ENCODE data around the gene DMWD. TPM values are rescaled to one million over a fixed set of nuclear protein-coding genes. Genes with fewer than 3 reads are reported as not detected.

DMWD gene
- total RNA-seq, 1 experiment from 2014 or later: 34.9 TPM

- no peaks in the 10 kb centered on the region for H4K20me1 ChIP-seq (ENCODE audit: low read length)
- POLR2A ChIA-PET (ENCODE audit: unreplicated experiment): no interaction called here
- no TSS peak for BruUV-seq (replicated peaks)
Observed at GRCh38 chr19:45785097-45785496, 7.5 kb downstream of the DMWD start.

DNA sequence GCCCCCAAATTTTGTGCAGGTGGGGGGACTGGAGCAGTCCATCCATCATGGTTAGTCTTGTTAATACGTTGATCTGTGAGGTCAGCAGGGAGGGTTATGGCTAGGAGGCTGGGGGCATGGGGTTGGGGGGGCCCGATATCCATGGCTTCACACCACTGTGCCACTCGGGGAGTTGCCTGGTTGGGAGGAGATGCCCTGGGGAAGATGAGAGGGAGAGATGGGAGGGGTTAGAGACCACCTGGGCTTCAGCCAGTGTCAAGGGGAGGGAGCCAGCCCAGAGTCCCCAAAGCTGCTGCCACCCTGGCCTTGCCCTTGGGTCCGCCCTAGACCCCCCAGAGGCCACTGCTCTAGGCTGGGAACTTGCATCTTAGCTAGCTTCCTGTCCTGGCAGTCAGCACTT, 8.5 kb downstream of the DMWD start:
- Histone ChIP-seq H2AFZ (ENCODE audit: low read length) (no peak overlapping the region), H3K4me3 (ENCODE audit: low read length) (no peak overlapping the region), H3K36me3 (ENCODE audit: low read depth, low read length) (peaks cover 3% of the 10 kb centered on the region; the same call in 1 of the 2 replicates), H3F3A (ENCODE audit: low read length, unreplicated experiment) (no peaks in the 10 kb centered on the region), H3K79me2 (ENCODE audit: low read length) (no peaks in the 10 kb centered on the region), H4K20me1 (ENCODE audit: low read length) (no peaks in the 10 kb centered on the region), H3K27me3 (ENCODE audit: low read length) (no peaks in the 10 kb centered on the region), H3K4me2 (ENCODE audit: low read length) (no peak overlapping the region), H3K9me3 (ENCODE audit: low read length) (no peaks in the 10 kb centered on the region), H3K4me1 (ENCODE audit: insufficient read depth, low read length) (peaks cover 44% of the 10 kb centered on the region), H3K9me2 (replicated peaks; ENCODE audit: low read length) (no peaks in the 10 kb centered on the region), H3K27ac (ENCODE audit: low read length) (no peak overlapping the region), H3K9ac (ENCODE audit: low read length) (no peak overlapping the region)
- ATAC-seq: no peak
- CTCF ChIA-PET: no interaction called here
- BruUV-seq (replicated peaks): no TSS peak
- POLR2A ChIA-PET (ENCODE audit: unreplicated experiment): no interaction called here
- TF ChIP-seq EZH2 (IDR thresholded peaks at IDR 0.05; ENCODE audit: low read length, unreplicated experiment): no peak
- TF ChIP-seq EZH2phosphoT487 (IDR thresholded peaks at IDR 0.05; ENCODE audit: borderline replicate concordance, low read length): no peak
- TF ChIP-seq CTCF (conservative IDR thresholded peaks at IDR 0.05; ENCODE audit: low read depth, low read length): no peak
- intact Hi-C loops (cut with micrococcal nuclease): no loop called here
- no peak for DNase-seq

More at GRCh38 chr19:45785097-45785496, 7.5 kb downstream of the DMWD start:
- CTCF ChIA-PET: no interaction called here
- H3K4me3 ChIP-seq (ENCODE audit: low read length): no peak overlapping the region
- H3K9me3 ChIP-seq (ENCODE audit: low read length): no peaks in the 10 kb centered on the region
- H3K36me3 ChIP-seq (ENCODE audit: low read depth, low read length): peaks cover 8% of the 10 kb centered on the region; the same call in 1 of the 2 replicates
- ATAC-seq: no peak
- no peak overlapping the region for H3K27ac ChIP-seq (ENCODE audit: low read length)
- TF ChIP-seq EZH2 (IDR thresholded peaks at IDR 0.05; ENCODE audit: low read length, unreplicated experiment) (no peak), CTCF (conservative IDR thresholded peaks at IDR 0.05; ENCODE audit: low read depth, low read length) (no peak), EZH2phosphoT487 (IDR thresholded peaks at IDR 0.05; ENCODE audit: borderline replicate concordance, low read length) (no peak)
- peaks cover 38% of the 10 kb centered on the region for H3K4me1 ChIP-seq (ENCODE audit: insufficient read depth, low read length)
- intact Hi-C loops (cut with micrococcal nuclease): no loop called here
- no peak overlapping the region for H2AFZ ChIP-seq (ENCODE audit: low read length)
- no peak overlapping the region for H3K9ac ChIP-seq (ENCODE audit: low read length)
- H3K9me2 ChIP-seq (replicated peaks; ENCODE audit: low read length): no peaks in the 10 kb centered on the region
- H3K27me3 ChIP-seq (ENCODE audit: low read length): no peaks in the 10 kb centered on the region
- H3F3A ChIP-seq (ENCODE audit: low read length, unreplicated experiment): no peaks in the 10 kb centered on the region
- H3K4me2 ChIP-seq (ENCODE audit: low read length): no peak overlapping the region
- no peak for DNase-seq
- no peaks in the 10 kb centered on the region for H3K79me2 ChIP-seq (ENCODE audit: low read length)
